ENCODE data around the gene ZNF385D. TPM values are rescaled to one million over a fixed set of nuclear protein-coding genes. Genes with fewer than 3 reads are reported as not detected.

ZNF385D gene
- total RNA-seq, 1 donor: 1.7 TPM

DNA sequence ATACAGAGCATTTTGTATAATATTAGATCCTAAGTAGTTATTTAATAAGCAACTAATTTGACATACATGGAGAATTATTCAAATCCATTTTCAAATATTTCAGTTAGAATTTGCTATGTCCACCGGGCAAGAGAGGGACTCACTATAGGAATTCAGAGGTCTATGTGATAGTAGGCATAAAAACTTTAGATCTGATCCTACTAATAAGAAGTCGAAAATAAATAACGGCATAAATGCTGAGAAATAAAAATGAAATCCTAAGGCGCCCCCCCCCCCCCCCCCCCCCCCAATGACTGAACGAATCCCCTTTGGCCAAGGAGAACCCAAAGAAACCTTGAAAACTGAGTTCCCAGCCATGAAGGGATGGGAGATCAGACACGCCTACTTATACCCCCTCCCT lies 80.6 kb downstream of the ZNF385D start:
- DNase-seq (ENCODE audit: low read depth): no peak
- H3K4me3 ChIP-seq (ENCODE audit: low read depth, low read length): no peak overlapping the region
- TF ChIP-seq, protein P1, sequence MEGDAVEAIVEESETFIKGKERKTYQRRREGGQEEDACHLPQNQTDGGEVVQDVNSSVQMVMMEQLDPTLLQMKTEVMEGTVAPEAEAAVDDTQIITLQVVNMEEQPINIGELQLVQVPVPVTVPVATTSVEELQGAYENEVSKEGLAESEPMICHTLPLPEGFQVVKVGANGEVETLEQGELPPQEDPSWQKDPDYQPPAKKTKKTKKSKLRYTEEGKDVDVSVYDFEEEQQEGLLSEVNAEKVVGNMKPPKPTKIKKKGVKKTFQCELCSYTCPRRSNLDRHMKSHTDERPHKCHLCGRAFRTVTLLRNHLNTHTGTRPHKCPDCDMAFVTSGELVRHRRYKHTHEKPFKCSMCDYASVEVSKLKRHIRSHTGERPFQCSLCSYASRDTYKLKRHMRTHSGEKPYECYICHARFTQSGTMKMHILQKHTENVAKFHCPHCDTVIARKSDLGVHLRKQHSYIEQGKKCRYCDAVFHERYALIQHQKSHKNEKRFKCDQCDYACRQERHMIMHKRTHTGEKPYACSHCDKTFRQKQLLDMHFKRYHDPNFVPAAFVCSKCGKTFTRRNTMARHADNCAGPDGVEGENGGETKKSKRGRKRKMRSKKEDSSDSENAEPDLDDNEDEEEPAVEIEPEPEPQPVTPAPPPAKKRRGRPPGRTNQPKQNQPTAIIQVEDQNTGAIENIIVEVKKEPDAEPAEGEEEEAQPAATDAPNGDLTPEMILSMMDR (IDR thresholded peaks at IDR 0.05; ENCODE audit: insufficient read depth, low read depth, low read length): no peak

DNA sequence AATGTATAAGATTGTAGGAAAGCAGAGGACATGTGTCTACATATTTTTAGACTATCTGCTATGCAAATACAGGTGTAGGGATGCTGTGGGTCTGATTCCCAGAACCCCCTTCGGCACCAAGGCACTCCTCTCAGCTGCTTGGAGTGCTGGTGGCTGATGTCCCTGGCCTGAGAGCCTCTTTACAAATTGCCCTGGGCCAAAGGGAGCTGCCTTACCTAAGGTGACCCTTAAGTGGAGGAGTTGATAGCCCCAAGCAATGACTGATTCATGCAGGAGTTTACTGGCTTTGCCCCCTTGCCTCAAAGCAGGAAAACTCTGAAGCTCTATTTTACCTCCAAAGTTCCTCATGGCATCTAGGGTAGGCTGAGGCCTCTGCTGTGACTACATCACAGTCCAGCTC lies 83.0 kb downstream of the ZNF385D start:
- H3K4me3 ChIP-seq (ENCODE audit: low read depth, low read length): no peak overlapping the region
- no peak for DNase-seq (ENCODE audit: low read depth)
- TF ChIP-seq, protein P1 (IDR thresholded peaks at IDR 0.05; ENCODE audit: insufficient read depth, low read depth, low read length): no peak

DNA sequence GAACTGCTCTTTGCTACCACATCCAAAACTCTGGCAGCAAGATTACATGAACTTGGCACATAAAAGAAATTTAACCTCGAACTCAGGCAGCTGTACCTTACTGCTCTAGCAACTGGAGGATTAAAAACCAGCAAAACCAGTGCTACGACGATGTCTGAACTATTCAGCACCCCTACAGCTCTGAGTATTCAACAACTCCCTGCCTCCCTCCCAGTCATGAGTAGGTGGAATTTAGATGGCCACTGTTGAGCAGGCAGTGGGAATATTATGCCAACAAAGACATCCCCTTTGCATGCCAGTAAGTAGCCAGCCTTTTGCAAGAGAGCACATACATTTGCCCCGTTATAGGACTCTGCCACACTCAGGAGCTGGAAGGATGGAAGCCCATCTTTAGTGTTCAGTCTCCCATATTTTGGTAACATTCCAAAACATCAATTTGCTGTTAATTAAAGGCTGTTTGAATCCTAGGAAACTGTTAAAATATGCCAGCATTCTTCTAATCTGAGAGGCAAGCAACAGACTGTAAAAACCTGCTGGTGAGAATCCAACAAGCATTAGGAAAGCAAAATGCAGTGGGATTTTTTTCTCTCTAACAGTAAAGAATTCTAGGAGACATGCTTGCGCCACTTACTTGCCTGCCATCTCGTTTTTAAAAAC lies 85.4 kb downstream of the ZNF385D start:
- DNase-seq (ENCODE audit: low read depth): no peak
- H3K4me3 ChIP-seq (ENCODE audit: low read depth, low read length): no peak overlapping the region
- TF ChIP-seq, protein P1 (IDR thresholded peaks at IDR 0.05; ENCODE audit: insufficient read depth, low read depth, low read length): no peak

DNA sequence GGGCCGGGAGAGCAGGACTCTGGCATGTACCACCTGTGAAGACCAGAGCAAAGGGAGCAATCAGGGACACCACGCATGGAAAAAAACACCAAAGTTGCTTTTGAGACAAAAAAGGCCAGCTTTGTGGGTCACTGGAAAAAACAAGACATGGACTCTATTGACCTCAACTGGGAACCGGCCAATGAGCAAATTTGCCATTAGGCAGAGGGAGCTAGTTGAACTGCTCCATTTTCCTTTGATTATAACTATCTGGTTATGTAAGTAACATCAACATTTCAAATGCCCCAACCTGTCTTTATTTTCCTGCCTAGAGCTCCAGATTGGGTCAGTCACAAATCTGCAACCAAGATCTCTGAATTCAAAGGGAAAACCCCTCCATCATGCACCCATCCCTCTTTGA lies 86.0 kb downstream of the ZNF385D start:
- TF ChIP-seq, protein P1 (IDR thresholded peaks at IDR 0.05; ENCODE audit: insufficient read depth, low read depth, low read length): no peak
- DNase-seq (ENCODE audit: low read depth): no peak
- H3K4me3 ChIP-seq (ENCODE audit: low read depth, low read length): no peak overlapping the region

DNA sequence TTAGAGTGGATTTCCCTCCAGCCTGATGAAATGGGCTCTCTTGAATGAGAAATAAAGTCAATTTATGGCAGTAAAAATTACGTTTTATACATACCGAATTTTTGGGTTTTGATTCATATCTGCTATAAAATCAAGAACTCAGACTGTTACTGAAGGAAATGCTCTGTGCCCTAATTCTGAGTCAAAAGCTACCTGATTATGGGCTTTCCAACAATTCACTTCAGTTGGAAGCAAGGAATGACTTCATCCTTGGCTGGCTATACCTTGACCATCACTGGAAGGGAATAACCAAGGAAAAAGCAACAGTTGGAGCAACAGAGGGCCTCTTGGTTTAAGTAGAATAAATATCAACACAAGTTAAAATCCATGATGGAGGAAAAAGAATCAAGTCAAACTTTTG lies 88.6 kb downstream of the ZNF385D start:
- no peak overlapping the region for H3K4me3 ChIP-seq (ENCODE audit: low read depth, low read length)
- DNase-seq (ENCODE audit: low read depth): no peak
- TF ChIP-seq, protein P1 (IDR thresholded peaks at IDR 0.05; ENCODE audit: insufficient read depth, low read depth, low read length): no peak

DNA sequence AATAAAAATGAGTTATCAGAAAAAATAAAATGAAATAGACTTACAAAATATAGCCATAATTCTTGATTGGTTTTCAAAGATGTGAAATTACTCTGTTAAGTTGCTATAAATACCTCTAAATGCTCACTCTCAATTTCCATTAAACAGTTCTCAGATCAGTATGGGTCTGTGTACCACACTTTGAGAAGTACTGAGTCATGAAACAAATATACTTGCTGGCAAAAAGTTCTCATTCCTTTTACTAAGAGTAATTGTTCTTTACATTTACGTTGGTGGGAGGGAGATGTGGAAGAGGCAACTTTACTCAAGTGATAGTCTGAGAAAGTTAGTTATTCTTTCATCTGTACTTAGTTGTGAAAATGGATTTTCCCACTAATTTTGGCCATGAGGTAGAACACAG lies 96.3 kb downstream of the ZNF385D start:
- no peak overlapping the region for H3K4me3 ChIP-seq (ENCODE audit: low read depth, low read length)
- peak; percentile 6 for DNase-seq (ENCODE audit: low read depth)
- TF ChIP-seq, protein P1 (IDR thresholded peaks at IDR 0.05; ENCODE audit: insufficient read depth, low read depth, low read length): no peak

DNA sequence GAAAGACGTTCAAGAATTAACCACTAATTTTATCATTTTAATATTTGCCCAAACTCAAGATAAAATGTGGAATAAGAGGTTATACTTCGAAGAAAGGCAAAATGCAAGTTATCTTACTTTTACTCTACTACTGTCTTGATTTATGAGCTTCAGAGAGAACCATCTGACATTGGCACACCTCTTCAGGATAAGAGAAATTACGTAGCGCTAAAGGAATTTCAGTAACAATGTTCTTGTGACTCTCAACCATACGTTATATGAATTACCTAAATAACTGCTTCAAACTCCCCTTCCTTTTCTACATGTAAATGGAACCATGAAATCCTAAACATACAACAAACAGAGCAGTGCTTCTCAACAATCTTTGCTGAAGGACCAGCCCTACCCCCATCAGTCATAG lies 96.8 kb downstream of the ZNF385D start:
- no peak for DNase-seq (ENCODE audit: low read depth)
- TF ChIP-seq, protein P1 (IDR thresholded peaks at IDR 0.05; ENCODE audit: insufficient read depth, low read depth, low read length): no peak
- no peak overlapping the region for H3K4me3 ChIP-seq (ENCODE audit: low read depth, low read length)

Measured in fibroblast of villous mesenchyme (primary cell).